MCF 10A (cell line): ENCODE measurements around the gene DHX36. TPM values are rescaled to one million over a fixed set of nuclear protein-coding genes. Genes with fewer than 3 reads are reported as not detected.

ENCODE experiments used
- BruUV-seq: library from RNA; stranded (reverse); fragments of 400-500 nt; replicated peaks from 2 replicates; lab custom pipeline; 2021; lab: Mats Ljungman, UMichigan
- CTCF ChIA-PET: fragments of 300-600 bp; sonication (Branson Sonifier 250); formaldehyde crosslinking; extraction: SDS; loops from one replicate; lab custom pipeline; 2021; ENCODE audit warnings: antibody characterized with exemption, inconsistent platforms; lab: Yijun Ruan, JAX
- POLR2A ChIA-PET: fragments of 300-600, 350-650 bp; sonication (Branson Sonifier 250); formaldehyde crosslinking; extraction: SDS; loops from one replicate; lab custom pipeline; 2020; ENCODE audit warnings: antibody characterized with exemption, inconsistent platforms; lab: Yijun Ruan, JAX
- DNase-seq: peaks from one replicate; pipeline ENCODE4 v3.0.0-alpha.2; 2018; ENCODE audit not compliant: unreplicated experiment
- H3K27ac Mint-ChIP-seq: one replicate; pipeline ENCODE4 v1.8.0; 2022; ENCODE audit warnings: mild to moderate bottlenecking, low read depth, mixed read lengths; ENCODE audit not compliant: unreplicated experiment
- H3K27me3 Mint-ChIP-seq: one replicate; pipeline ENCODE4 v1.8.0; 2022; ENCODE audit warnings: mixed read lengths; ENCODE audit not compliant: insufficient read depth, unreplicated experiment
- H3K36me3 Mint-ChIP-seq: one replicate; pipeline ENCODE4 v1.8.0; 2022; ENCODE audit warnings: mild to moderate bottlenecking, moderate library complexity, mixed read lengths; ENCODE audit not compliant: insufficient read depth, unreplicated experiment
- H3K4me1 Mint-ChIP-seq: one replicate; pipeline ENCODE4 v1.8.0; 2022; ENCODE audit warnings: mixed read lengths; ENCODE audit not compliant: insufficient read depth, unreplicated experiment
- H3K4me3 Mint-ChIP-seq: one replicate; pipeline ENCODE4 v1.8.0; 2022; ENCODE audit warnings: mild to moderate bottlenecking, moderate library complexity, mixed read lengths; ENCODE audit not compliant: unreplicated experiment
- H3K9me3 Mint-ChIP-seq: one replicate; pipeline ENCODE4 v1.8.0; 2022; ENCODE audit warnings: mixed read lengths; ENCODE audit not compliant: unreplicated experiment
- CTCF ChIP-seq: fragments of 200-600 bp; IDR thresholded peaks from one replicate; pipeline ENCODE4 v1.8.0; 2022; ENCODE audit warnings: antibody characterized with exemption, mild to moderate bottlenecking; ENCODE audit not compliant: unreplicated experiment
- intact Hi-C: fragments of 100-400 bp; cut with micrococcal nuclease; formaldehyde crosslinking; loops from 2 replicates; pipeline ENCODE4 v1.14.1; 2022
- total RNA-seq: library from RNA; stranded (reverse); gene quantifications from 2 replicates; pipeline ENCODE4 v1.2.3, GENCODE V29; 2022

DHX36 gene
- total RNA-seq, 1 experiment from 2014 or later, result 108 TPM

GRCh38 chr3:154338570-154338969 is 14.3 kb upstream of the DHX36 start:
- Mint-ChIP-seq H3K4me3 (no peak overlapping the region), H3K27ac (no peak overlapping the region), H3K36me3 (no peaks in the 10 kb centered on the region), H3K9me3 (no peaks in the 10 kb centered on the region), H3K27me3 (no peaks in the 10 kb centered on the region), H3K4me1 (no peaks in the 10 kb centered on the region)
- DNase-seq, result no peak
- BruUV-seq, result no TSS peak
- intact Hi-C loops, result loop anchor here (5.0 kb wide), 1 partner anchor 984 kb away; no protein-coding TSS in a partner anchor
- no peak for TF ChIP-seq CTCF
- ChIA-PET CTCF (no interaction called here), POLR2A (interaction anchor here (0.7 kb wide), 1 partner anchor 83 kb away, joined by 3 read pairs; no protein-coding TSS in a partner anchor)

- no peak for DNase-seq
- POLR2A ChIA-PET, result no interaction called here
- CTCF ChIA-PET, result no interaction called here
- intact Hi-C loops, result loop anchor here (5.0 kb wide), 1 partner anchor 984 kb away; no protein-coding TSS in a partner anchor
- no peaks in the 10 kb centered on the region for H3K27me3 Mint-ChIP-seq
- no peak for TF ChIP-seq CTCF
- H3K4me3 Mint-ChIP-seq, result no peak overlapping the region
- no peak overlapping the region for H3K27ac Mint-ChIP-seq
- BruUV-seq, result no TSS peak
- H3K36me3 Mint-ChIP-seq, result no peaks in the 10 kb centered on the region
- H3K9me3 Mint-ChIP-seq, result no peaks in the 10 kb centered on the region
- H3K4me1 Mint-ChIP-seq, result no peaks in the 10 kb centered on the region
Measured at GRCh38 chr3:154338008-154338407, 13.7 kb upstream of the DHX36 start.

- Mint-ChIP-seq H3K27ac (no peak overlapping the region), H3K27me3 (no peaks in the 10 kb centered on the region), H3K4me3 (no peak overlapping the region), H3K9me3 (no peaks in the 10 kb centered on the region), H3K36me3 (no peaks in the 10 kb centered on the region), H3K4me1 (no peaks in the 10 kb centered on the region)
- ChIA-PET POLR2A (no interaction called here), CTCF (interaction anchor here (0.6 to 2.7 kb wide), 6 partner anchors 8 to 1270 kb away, joined by 3 to 9 read pairs (median 6); no protein-coding TSS in a partner anchor)
- TF ChIP-seq CTCF, result peak; percentile 36
- BruUV-seq, result no TSS peak
- intact Hi-C loops, result loop anchor here (1.0 to 5.0 kb wide), 3 partner anchors 395 to 987 kb away; no protein-coding TSS in a partner anchor
- DNase-seq, result peak; percentile 50
Measured at GRCh38 chr3:154334973-154335420, 10.7 kb upstream of the DHX36 start.

- ChIA-PET POLR2A (no interaction called here), CTCF (interaction anchor here (0.6 kb wide), 1 partner anchor 403 kb away, joined by 3 read pairs; no protein-coding TSS in a partner anchor)
- H3K36me3 Mint-ChIP-seq, result peaks cover 9% of the 10 kb centered on the region
- no peak overlapping the region for H3K4me3 Mint-ChIP-seq
- no peak for TF ChIP-seq CTCF
- H3K9me3 Mint-ChIP-seq, result no peaks in the 10 kb centered on the region
- intact Hi-C loops, result no loop called here
- H3K27me3 Mint-ChIP-seq, result no peaks in the 10 kb centered on the region
- no peak overlapping the region for H3K27ac Mint-ChIP-seq
- no TSS peak for BruUV-seq
- no peaks in the 10 kb centered on the region for H3K4me1 Mint-ChIP-seq
- DNase-seq, result no peak
Measured at GRCh38 chr3:154327871-154328270, 3.6 kb upstream of the DHX36 start.
